ENCODE measurements around the gene NVL. TPM values are rescaled to one million over a fixed set of nuclear protein-coding genes. Genes with fewer than 3 reads are reported as not detected.
"Not testable (repeated sequence)": the region's sequence is repeated elsewhere in the genome, so short reads cannot be mapped to it uniquely, and the experiment has no call there.

The NVL gene
- total and polyA plus RNA-seq, 10 of the 15 experiments (the other 5 are each of a cell fraction or from before 2014, with no cell fraction given), result 20.3 to 49.6 (median 35.2) TPM

GRCh38 chr1:224343679-224344078, 13.7 kb upstream of the NVL start (continued):
- TF ChIP-seq FOS (IDR thresholded peaks at IDR 0.05; ENCODE audit: borderline replicate concordance, extremely low read depth, insufficient read length), result no peak
- TF ChIP-seq MEF2A (IDR thresholded peaks at IDR 0.05; ENCODE audit: insufficient read depth, low read depth, low read length), result no peak
- TF ChIP-seq CBX5 (IDR thresholded peaks at IDR 0.05; ENCODE audit: low read depth), result peak; percentile 98
- no peak for TF ChIP-seq ZNF274 (IDR thresholded peaks at IDR 0.05; ENCODE audit: insufficient read depth, insufficient read length)

- DNase-seq (ENCODE audit: low read depth, low spot score); H3K4me3 ChIP-seq; H3K36me3 ChIP-seq (ENCODE audit: control insufficient read depth in 2 of 2, insufficient read depth in 2 of 2, low read length in 1 of 2); H3K27me3 ChIP-seq (replicated peaks in 1 of 2; ENCODE audit: control insufficient read depth in 2 of 2, insufficient read depth in 2 of 2, low read length in 1 of 2); H3K79me2 ChIP-seq (ENCODE audit: control insufficient read depth, insufficient read depth, low read length); H3K9ac ChIP-seq (ENCODE audit: control insufficient read depth, insufficient read depth, low read length); POLR2A ChIA-PET; intact Hi-C loops (cut with micrococcal nuclease; ENCODE audit: unreplicated experiment); H3K9me3 ChIP-seq (replicated peaks; ENCODE audit: control insufficient read depth, insufficient read depth, low read length); H3K27ac ChIP-seq (ENCODE audit: control insufficient read depth, insufficient read depth); BruUV-seq (replicated peaks); H4K20me1 ChIP-seq (ENCODE audit: control insufficient read depth, insufficient read depth); H3K4me1 ChIP-seq (ENCODE audit: control insufficient read depth, insufficient read depth, low read length); FAIRE-seq: not testable (repeated sequence)
- peak overlapping the region; percentile 55 for H3K4me2 ChIP-seq (ENCODE audit: control insufficient read depth, insufficient read depth)
- 3% methylated on average over 30 of the region's 36 CpGs for WGBS (ENCODE audit: insufficient coverage, insufficient replicate concordance, low lambda C conversion rate, missing lambda C conversion rate)
- ChIA-PET SMC1A (ENCODE audit: uncharacterized antibody, unreplicated experiment) (interaction anchor here (0.9 kb wide), 1 partner anchor 36 kb away, joined by 3 read pairs; no protein-coding TSS in a partner anchor), CTCF (interaction anchor here (0.6 kb wide), 2 partner anchors 24 to 94 kb away, joined by 3 read pairs; partner anchors contain the start of gene WDR26), RAD21 (ENCODE audit: unreplicated experiment) (interaction anchor here (1.1 kb wide), 1 partner anchor 11 kb away, joined by 4 read pairs; the partner anchor contains the start of gene NVL)
- peak overlapping the region; percentile 65 for H2AFZ ChIP-seq (ENCODE audit: control insufficient read depth, low read depth, low read length)
- in situ Hi-C loops (cut with MboI), result loop anchor here (25.0 kb wide), 2 partner anchors 528 to 1203 kb away; partner anchors contain the start of gene TLR5
- 0 out of 2 replicates have a peak, but pooled peaks have one; percentile 14 for TF ChIP-seq PKNOX1 (IDR thresholded peaks at IDR 0.05)
- peak; percentile 92 for ATAC-seq
Observed at GRCh38 chr1:224340453-224341384, 10.7 kb upstream of the NVL start.
